Subcutaneous abdominal adipose tissue (tissue), 5 donors: Measurements from ENCODE around the gene HLA-F.

ENCODE experiments used
- H3K27ac ChIP-seq: one replicate; pipeline ENCODE4 v1.7.0; 2013; ENCODE audit warnings: low read depth, mild to moderate bottlenecking, inconsistent platforms, low read length, moderate library complexity
- H3K27me3 ChIP-seq, 5 donors: one replicate each; pipeline ENCODE4 v1.7.0; 2013; ENCODE audit warnings: low read length in 5 of 5, inconsistent platforms in 1 of 5; ENCODE audit not compliant: control insufficient read depth in 5 of 5, insufficient read depth in 4 of 5
- H3K36me3 ChIP-seq, 5 donors: one replicate each; pipeline ENCODE4 v1.7.0; 2013; ENCODE audit warnings: low read length in 5 of 5; ENCODE audit not compliant: control insufficient read depth in 5 of 5, insufficient read depth in 5 of 5
- H3K4me1 ChIP-seq, 5 donors: one replicate each; pipeline ENCODE4 v1.7.0; 2013; ENCODE audit warnings: low read length in 5 of 5, mild to moderate bottlenecking in 3 of 5, moderate library complexity in 1 of 5; ENCODE audit not compliant: control insufficient read depth in 5 of 5, insufficient read depth in 5 of 5
- H3K4me3 ChIP-seq, 5 donors: one replicate each; pipeline ENCODE4 v1.7.0; 2013; ENCODE audit warnings: low read length in 5 of 5, low read depth in 1 of 5
- H3K9ac ChIP-seq, 5 donors: one replicate each; pipeline ENCODE4 v1.7.0; 2013; ENCODE audit warnings: low read length in 5 of 5, mild to moderate bottlenecking in 4 of 5, moderate library complexity in 3 of 5
- H3K9me3 ChIP-seq, 5 donors: one replicate each; pipeline ENCODE4 v1.7.0; 2013; ENCODE audit warnings: low read length in 5 of 5; ENCODE audit not compliant: control insufficient read depth in 5 of 5
- donor health status: healthy.
- donor health status: healthy.
- donor health status: healthy.
- donor health status: healthy.
- donor health status: healthy.

The HLA-F gene

GRCh38 chr6:29770306-29770705 lies 47.1 kb downstream of the HLA-F start:
- Histone ChIP-seq H3K27ac (no peak overlapping the region), H3K4me1 (no peaks in the 10 kb centered on the region), H3K27me3 (peaks cover 0 to 15% (median 8%) of the 10 kb centered on the region in 5 donors), H3K4me3 (no peak overlapping the region), H3K9me3 (no peaks in the 10 kb centered on the region), H3K36me3 (no peaks in the 10 kb centered on the region), H3K9ac (no peak overlapping the region)

- peaks cover 0 to 11% (median 3%) of the 10 kb centered on the region in 5 donors for H3K27me3 ChIP-seq
- no peaks in the 10 kb centered on the region for H3K36me3 ChIP-seq
- H3K9me3 ChIP-seq: no peaks in the 10 kb centered on the region
Measured at GRCh38 chr6:29776684-29777083, 53.5 kb downstream of the HLA-F start.

More at GRCh38 chr6:29776684-29777083, 53.5 kb downstream of the HLA-F start:
- Histone ChIP-seq H3K27ac (no peak overlapping the region), H3K9ac (no peak overlapping the region), H3K4me1 (no peaks in the 10 kb centered on the region), H3K4me3 (no peak overlapping the region)
